ENCODE measurements around the gene SLC7A5. TPM values are rescaled to one million over a fixed set of nuclear protein-coding genes. Genes with fewer than 3 reads are reported as not detected.
"Not testable (repeated sequence)": the region's sequence is repeated elsewhere in the genome, so short reads cannot be mapped to it uniquely, and the experiment has no call there.

Gene SLC7A5
- total and polyA plus RNA-seq, 2 of the 4 experiments (the other 2 are of a cell fraction) = 11.3 to 101 TPM

DNA sequence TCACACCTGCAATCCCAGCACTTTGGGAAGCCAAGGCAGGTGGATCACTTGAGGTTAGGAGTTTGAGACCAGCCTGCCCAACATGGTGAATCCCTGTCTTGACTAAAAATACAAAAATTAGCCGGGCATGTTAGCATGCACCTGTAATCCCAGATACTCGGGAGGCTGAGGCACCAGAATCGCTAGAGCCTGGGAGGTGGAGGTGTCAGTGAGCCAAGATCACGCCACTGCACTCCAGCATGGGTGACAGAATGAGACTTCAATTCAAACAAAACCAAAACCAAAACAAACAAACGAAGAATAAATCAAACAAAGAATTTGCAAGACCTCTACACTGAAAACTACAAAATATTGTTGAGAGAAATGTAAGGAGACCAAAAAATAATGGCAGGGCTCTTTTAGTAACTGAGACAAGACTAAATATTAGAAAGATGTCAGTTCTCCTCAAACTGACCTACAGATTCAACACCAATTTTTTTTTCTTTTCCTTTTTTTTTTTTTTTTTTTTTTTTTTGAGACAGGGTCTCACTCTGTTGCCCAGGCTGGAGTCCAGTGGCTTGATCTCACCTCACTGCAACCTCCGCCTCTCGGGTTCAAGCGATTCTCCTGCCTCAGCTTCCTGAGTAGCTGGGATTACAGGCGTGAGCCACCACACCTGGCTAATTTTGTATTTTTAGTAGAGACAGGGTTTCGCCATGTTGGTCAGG is 80.4 kb downstream of the SLC7A5 start:
- H2BK15ac ChIP-seq (ENCODE audit: low read depth, low read length) = peak overlapping the region; percentile 60; the same call in 2 of the 3 replicates
- H2BK5ac ChIP-seq (ENCODE audit: low read depth, low read length, poor library complexity, severe bottlenecking) = peak overlapping the region; percentile 84
- H3K9ac ChIP-seq (ENCODE audit: low read depth, low read length); H3K79me1 ChIP-seq (ENCODE audit: low read depth in 1 of 2, low read length in 2 of 2); H2AK9ac ChIP-seq (replicated peaks; ENCODE audit: low read depth, low read length, poor library complexity); H4K20me1 ChIP-seq (ENCODE audit: insufficient read depth, low read length); H3K23ac ChIP-seq (ENCODE audit: low read depth, low read length); H3K27me3 ChIP-seq (ENCODE audit: control insufficient read depth, insufficient read depth, low read length); H4K91ac ChIP-seq (ENCODE audit: insufficient read depth, low read depth, low read length); POLR2A ChIA-PET (ENCODE audit: unreplicated experiment); H3K9me3 ChIP-seq (ENCODE audit: control insufficient read depth, insufficient read depth, low read length); dilution Hi-C loops (cut with HindIII; ENCODE audit: low sequenced_read_pairs, unreplicated experiment); H4K8ac ChIP-seq (ENCODE audit: low read depth in 2 of 2, low read length in 2 of 2); H3K36me3 ChIP-seq (ENCODE audit: control insufficient read depth, insufficient read depth, low read length); H2AFZ ChIP-seq (replicated peaks; ENCODE audit: low read length, poor library complexity); H3K56ac ChIP-seq (ENCODE audit: extremely low read depth, insufficient read depth, low read length); H3K4me2 ChIP-seq (ENCODE audit: low read depth, low read length); in situ Hi-C loops (cut with MboI; ENCODE audit: low sequenced_read_pairs); H4K5ac ChIP-seq (ENCODE audit: low read depth, low read length); BruUV-seq (replicated peaks); DNase-seq; ATAC-seq (ENCODE audit: low read depth); H3K4me3 ChIP-seq (ENCODE audit: insufficient read depth, low read depth, low read length); intact Hi-C loops (cut with micrococcal nuclease): not testable (repeated sequence)
- peak overlapping the region; percentile 43; the same call in 1 of the 2 replicates for H2BK20ac ChIP-seq (ENCODE audit: low read depth, low read length)
- peaks cover 22% of the 10 kb centered on the region for H3K9me1 ChIP-seq (ENCODE audit: insufficient read depth, low read length)
- peak overlapping the region; percentile 38; the same call in 1 of the 2 replicates for H2BK120ac ChIP-seq (ENCODE audit: low read depth, low read length)
- H3K4ac ChIP-seq (ENCODE audit: low read depth, low read length) = peak overlapping the region; percentile 93
- peak overlapping the region; percentile 61 for H3K18ac ChIP-seq (ENCODE audit: low read depth, low read length)
- H3K4me1 ChIP-seq (ENCODE audit: control insufficient read depth, insufficient read depth, low read length) = peaks cover 30% of the 10 kb centered on the region
- 100% methylated on average over 1 of the region's 10 CpGs; no CpG with 5 or more reads in 1 of the 2 experiments for WGBS, 2 experiments (ENCODE audit: extremely low coverage in 2 of 2, insufficient read length in 1 of 2)
- CTCF ChIA-PET = interaction anchor here (0.8 kb wide), 1 partner anchor 83 kb away, joined by 3 read pairs; no protein-coding TSS in a partner anchor
- H3K27ac ChIP-seq (ENCODE audit: insufficient read depth, low read length) = peak overlapping the region; percentile 37; the same call in 1 of the 2 replicates
- H3K14ac ChIP-seq (replicated peaks; ENCODE audit: low read depth, low read length) = 0 out of 2 replicates have a peak overlapping the region, but pooled peaks have one; percentile 55
- H2AK5ac ChIP-seq (ENCODE audit: low read depth, low read length) = peak overlapping the region; percentile 68; the same call in 1 of the 2 replicates

DNA sequence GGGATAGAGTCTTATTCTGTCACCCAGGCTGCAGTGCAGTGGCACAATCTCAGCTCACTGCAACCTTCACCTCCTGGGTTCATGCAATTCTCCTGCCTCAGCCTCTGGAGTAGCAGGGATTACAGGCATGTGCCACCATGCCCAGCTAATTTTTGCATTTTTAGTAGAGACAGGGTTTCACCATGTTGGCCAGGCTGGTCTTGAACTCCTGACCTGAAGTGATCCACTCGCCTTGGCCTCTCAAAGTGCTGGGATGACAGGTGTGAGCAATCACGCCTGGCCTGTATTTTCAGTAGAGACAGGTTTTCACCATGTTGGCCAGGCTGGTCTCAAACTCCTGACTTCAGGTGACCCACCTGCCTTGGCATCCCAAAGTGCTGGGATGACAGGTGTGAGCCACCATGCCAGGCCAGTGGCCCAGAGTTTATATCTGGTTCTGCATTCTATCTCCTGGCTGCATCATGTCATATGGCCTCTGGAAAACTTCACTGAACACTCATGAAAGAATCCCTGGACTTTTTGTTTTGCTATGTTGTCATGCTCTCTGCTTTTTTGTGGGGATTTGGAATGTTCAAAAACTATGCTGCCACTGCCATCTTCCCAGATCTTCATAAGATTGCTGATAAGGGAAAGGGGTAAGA is 81.7 kb downstream of the SLC7A5 start:
- H2BK15ac ChIP-seq (ENCODE audit: low read depth, low read length); POLR2A ChIA-PET (ENCODE audit: unreplicated experiment); H3K56ac ChIP-seq (ENCODE audit: extremely low read depth, insufficient read depth, low read length); H2AK9ac ChIP-seq (replicated peaks; ENCODE audit: low read depth, low read length, poor library complexity); dilution Hi-C loops (cut with HindIII; ENCODE audit: low sequenced_read_pairs, unreplicated experiment); intact Hi-C loops (cut with micrococcal nuclease); H3K36me3 ChIP-seq (ENCODE audit: control insufficient read depth, insufficient read depth, low read length); H3K4me3 ChIP-seq (ENCODE audit: insufficient read depth, low read depth, low read length); H3K79me1 ChIP-seq (ENCODE audit: low read depth in 1 of 2, low read length in 2 of 2); H3K4me2 ChIP-seq (ENCODE audit: low read depth, low read length); in situ Hi-C loops (cut with MboI; ENCODE audit: low sequenced_read_pairs); H3K14ac ChIP-seq (replicated peaks; ENCODE audit: low read depth, low read length); DNase-seq; ATAC-seq (ENCODE audit: low read depth); H3K27me3 ChIP-seq (ENCODE audit: control insufficient read depth, insufficient read depth, low read length); H3K9me3 ChIP-seq (ENCODE audit: control insufficient read depth, insufficient read depth, low read length); H3K23ac ChIP-seq (ENCODE audit: low read depth, low read length); H3K9ac ChIP-seq (ENCODE audit: low read depth, low read length); H4K20me1 ChIP-seq (ENCODE audit: insufficient read depth, low read length); BruUV-seq (replicated peaks): not testable (repeated sequence)
- Histone ChIP-seq H3K4ac (ENCODE audit: low read depth, low read length) (0 out of 2 replicates have a peak overlapping the region, but pooled peaks have one; percentile 17), H4K91ac (ENCODE audit: insufficient read depth, low read depth, low read length) (0 out of 2 replicates have a peak overlapping the region, but pooled peaks have one; percentile 39), H4K5ac (ENCODE audit: low read depth, low read length) (peak overlapping the region; percentile 82), H3K27ac (ENCODE audit: insufficient read depth, low read length) (peak overlapping the region; percentile 57; the same call in 1 of the 2 replicates), H2BK20ac (ENCODE audit: low read depth, low read length) (peak overlapping the region; percentile 33; the same call in 1 of the 2 replicates), H2AFZ (replicated peaks; ENCODE audit: low read length, poor library complexity) (peak overlapping the region; percentile 39), H3K4me1 (ENCODE audit: control insufficient read depth, insufficient read depth, low read length) (peaks cover 29% of the 10 kb centered on the region), H2BK120ac (ENCODE audit: low read depth, low read length) (peak overlapping the region; percentile 53), H2BK5ac (ENCODE audit: low read depth, low read length, poor library complexity, severe bottlenecking) (peak overlapping the region; percentile 72), H3K18ac (ENCODE audit: low read depth, low read length) (peak overlapping the region; percentile 77; the same call in 1 of the 2 replicates), H4K8ac (ENCODE audit: low read depth in 2 of 2, low read length in 2 of 2) (0 out of 4 replicates have a peak overlapping the region, but pooled peaks of 1 of the 2 experiments have one; percentile 27), H2AK5ac (ENCODE audit: low read depth, low read length) (0 out of 2 replicates have a peak overlapping the region, but pooled peaks have one; percentile 72), H3K9me1 (ENCODE audit: insufficient read depth, low read length) (peaks cover 22% of the 10 kb centered on the region)
- CTCF ChIA-PET = interaction anchor here (0.5 kb wide), 1 partner anchor 10 kb away, joined by 3 read pairs; no protein-coding TSS in a partner anchor
- 80% methylated on average over 2 of the region's 2 CpGs; no CpG with 5 or more reads in 1 of the 2 experiments for WGBS, 2 experiments (ENCODE audit: extremely low coverage in 2 of 2, insufficient read length in 1 of 2)
